Fibroblast of lung (primary cell): ENCODE results near the gene C15orf39. TPM values are rescaled to one million over a fixed set of nuclear protein-coding genes. Genes with fewer than 3 reads are reported as not detected.

ENCODE experiments used
- DNase-seq, 2 donors: peaks; one replicate each; pipeline versions ENCODE4 v3.0.0 to v3.0.0-alpha.2; 2010; ENCODE audit warnings: low read depth in 2 of 2
- H2AFZ ChIP-seq: 2 replicates; pipeline ENCODE4 v1.5.1; 2012; ENCODE audit warnings: low read length, control low read depth, inconsistent platforms
- H3K27ac ChIP-seq: 2 replicates; pipeline ENCODE4 v1.5.1; 2011; ENCODE audit warnings: low read length, control low read depth; ENCODE audit not compliant: insufficient read depth
- H3K27me3 ChIP-seq: 2 replicates; pipeline ENCODE4 v1.5.1; 2011; ENCODE audit warnings: mild to moderate bottlenecking, low read length; ENCODE audit not compliant: control insufficient read depth, insufficient read depth
- H3K36me3 ChIP-seq: 2 replicates; pipeline ENCODE4 v1.5.1; 2011; ENCODE audit warnings: low read length; ENCODE audit not compliant: control insufficient read depth, insufficient read depth
- H3K4me1 ChIP-seq: 2 replicates; pipeline ENCODE4 v1.5.1; 2011; ENCODE audit warnings: low read length; ENCODE audit not compliant: control insufficient read depth, insufficient read depth; ENCODE audit errors: extremely low read depth
- H3K4me2 ChIP-seq: 2 replicates; pipeline ENCODE4 v1.5.1; 2011; ENCODE audit warnings: low read length, control low read depth; ENCODE audit not compliant: insufficient read depth; ENCODE audit errors: extremely low read depth
- H3K4me3 ChIP-seq, 4 experiments: fragments of 200-600 bp in 1 of 4; sonication (generic) in 1 of 4; replicated peaks in 1 of 4; 2 replicates each; pipeline ENCODE4 v1.5.1; 2011 to 2016; ENCODE audit warnings: low read length in 4 of 4, low read depth in 3 of 4, mild to moderate bottlenecking in 3 of 4, control low read depth in 2 of 4, inconsistent platforms in 1 of 4, mixed read lengths in 1 of 4; ENCODE audit not compliant: insufficient read depth in 1 of 4; ENCODE audit errors: control extremely low read depth in 1 of 4
- H3K79me2 ChIP-seq: 2 replicates; pipeline ENCODE4 v1.5.1; 2012; ENCODE audit warnings: mild to moderate bottlenecking, low read length, inconsistent platforms; ENCODE audit not compliant: control insufficient read depth, insufficient read depth
- H3K9ac ChIP-seq: 2 replicates; pipeline ENCODE4 v1.5.1; 2011; ENCODE audit warnings: mild to moderate bottlenecking, low read length, control low read depth; ENCODE audit not compliant: insufficient read depth
- H3K9me3 ChIP-seq: 2 replicates; pipeline ENCODE4 v1.5.1; 2012; ENCODE audit warnings: low read depth, low read length; ENCODE audit not compliant: control insufficient read depth, insufficient read depth
- H4K20me1 ChIP-seq: 2 replicates; pipeline ENCODE4 v1.5.1; 2011; ENCODE audit warnings: low read length; ENCODE audit not compliant: control insufficient read depth, insufficient read depth; ENCODE audit errors: extremely low read depth
- CTCF ChIP-seq, 2 donors: IDR thresholded peaks in 1 of 2; conservative IDR thresholded peaks in 1 of 2; 1 replicate in 1 of 2; 2 replicates in 1 of 2; pipeline ENCODE4 v1.5.1; 2011 to 2012; ENCODE audit warnings: low read length in 2 of 2, control low read depth in 1 of 2, inconsistent platforms in 1 of 2, low read depth in 1 of 2, mild to moderate bottlenecking in 1 of 2
- EZH2 ChIP-seq: IDR thresholded peaks from 2 replicates; pipeline ENCODE4 v1.5.1; 2012; ENCODE audit warnings: low read length, control low read depth, mild to moderate bottlenecking; ENCODE audit errors: missing control alignments
- polyA plus RNA-seq, 2 donors: library from polyadenylated mRNA; depleted of rRNA in 1 of 2; stranded (reverse) in 1 of 2; unstranded in 1 of 2; fragments of >200 nt; gene quantifications; 2 replicates each; pipeline ENCODE4 v1.2.1, GENCODE V29; 2011 to 2012; ENCODE audit warnings: missing spikeins in 1 of 2
- total RNA-seq: library from RNA; depleted of rRNA; stranded (reverse); fragments of >200 nt; gene quantifications from 2 replicates; pipeline ENCODE4 v1.2.1, GENCODE V29; 2014

C15orf39 gene
- total and polyA plus RNA-seq, 2 donors (not counting 1 experiment from before 2014, with no cell fraction given), result 1.7 to 2.3 TPM

DNA sequence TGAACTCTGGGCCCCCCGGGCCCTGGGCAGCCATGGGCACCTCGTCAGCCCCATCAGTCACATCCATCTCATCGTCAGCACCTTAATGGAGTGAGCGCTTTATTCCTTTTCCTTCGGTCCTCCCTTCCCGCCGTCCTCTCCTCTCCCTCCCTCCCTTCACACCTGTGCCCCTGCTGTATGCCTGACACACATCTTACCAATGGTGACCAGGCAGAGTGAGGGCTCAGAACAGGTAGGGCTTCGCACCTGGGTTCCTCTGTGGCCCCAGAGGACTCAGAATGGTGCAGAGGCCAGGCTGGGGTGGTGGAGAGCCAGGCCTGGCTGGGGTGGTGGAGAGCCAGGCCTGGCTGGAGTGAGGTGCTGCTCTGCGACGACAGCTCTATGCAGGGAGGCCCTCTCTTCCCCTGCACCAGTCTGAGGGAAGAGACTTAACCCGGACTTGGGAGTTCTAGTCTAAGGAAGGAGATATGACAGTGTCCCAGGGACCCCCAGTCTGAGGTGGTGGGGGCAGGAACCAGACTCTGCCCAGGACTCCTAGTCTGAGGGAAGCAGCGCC is 11.6 kb downstream of the C15orf39 start:
- Histone ChIP-seq H3K79me2 (peaks cover 7% of the 10 kb centered on the region), H4K20me1 (peaks cover 2% of the 10 kb centered on the region), H3K27ac (no peak overlapping the region), H3K4me2 (no peak overlapping the region), H3K9ac (no peak overlapping the region), H3K9me3 (no peaks in the 10 kb centered on the region), H2AFZ (no peak overlapping the region), H3K36me3 (peaks cover 15% of the 10 kb centered on the region), H3K4me3 (no peak overlapping the region), H3K27me3 (no peaks in the 10 kb centered on the region), H3K4me1 (no peaks in the 10 kb centered on the region)
- no peak for TF ChIP-seq CTCF (conservative IDR thresholded peaks at IDR 0.05 in 1 of 2, IDR thresholded peaks at IDR 0.05 in 1 of 2; ENCODE audit: low read depth in 1 of 2, low read length in 2 of 2)
- no peak for TF ChIP-seq EZH2
- DNase-seq, result no peak

GRCh38 chr15:75213768-75214221 is 12.1 kb downstream of the C15orf39 start:
- no peak overlapping the region for H3K4me2 ChIP-seq
- peaks cover 4% of the 10 kb centered on the region for H3K79me2 ChIP-seq
- no peaks in the 10 kb centered on the region for H3K9me3 ChIP-seq
- no peak for DNase-seq
- H2AFZ ChIP-seq, result no peak overlapping the region
- peaks cover 2% of the 10 kb centered on the region for H4K20me1 ChIP-seq
- H3K4me1 ChIP-seq, result no peaks in the 10 kb centered on the region
- TF ChIP-seq EZH2, result no peak
- no peak for TF ChIP-seq CTCF (conservative IDR thresholded peaks at IDR 0.05 in 1 of 2, IDR thresholded peaks at IDR 0.05 in 1 of 2; ENCODE audit: low read depth in 1 of 2, low read length in 2 of 2)
- no peak overlapping the region for H3K9ac ChIP-seq
- H3K27ac ChIP-seq, result no peak overlapping the region
- H3K27me3 ChIP-seq, result no peaks in the 10 kb centered on the region
- no peak overlapping the region for H3K4me3 ChIP-seq
- H3K36me3 ChIP-seq, result peaks cover 11% of the 10 kb centered on the region

- H3K36me3 ChIP-seq, result peaks cover 9% of the 10 kb centered on the region
- TF ChIP-seq EZH2 (no peak), CTCF (conservative IDR thresholded peaks at IDR 0.05 in 1 of 2, IDR thresholded peaks at IDR 0.05 in 1 of 2; ENCODE audit: low read depth in 1 of 2, low read length in 2 of 2) (no peak)
- H3K4me1 ChIP-seq, result no peaks in the 10 kb centered on the region
- H3K9ac ChIP-seq, result no peak overlapping the region
- peaks cover 2% of the 10 kb centered on the region for H4K20me1 ChIP-seq
- H3K79me2 ChIP-seq, result peaks cover 3% of the 10 kb centered on the region
- no peak overlapping the region for H3K4me3 ChIP-seq
- H3K27ac ChIP-seq, result no peak overlapping the region
- no peak for DNase-seq
- H3K9me3 ChIP-seq, result no peaks in the 10 kb centered on the region
- no peak overlapping the region for H2AFZ ChIP-seq
- no peak overlapping the region for H3K4me2 ChIP-seq
- H3K27me3 ChIP-seq, result no peaks in the 10 kb centered on the region
Measured at GRCh38 chr15:75214293-75215096, 12.8 kb downstream of the C15orf39 start.
